Naive thymus-derived CD8-positive, alpha-beta T cell (primary cell): Measurements from ENCODE around the gene SLC16A12. TPM values are rescaled to one million over a fixed set of nuclear protein-coding genes. Genes with fewer than 3 reads are reported as not detected.

Experiments
- ATAC-seq, 2 donors: fragments of 150-1000 bp; cut with Tn5 transposase in 1 of 2; sonication (Bioruptor Pico), chemical (Tn5 transposase) in 1 of 2; 1 replicate in 1 of 2; 2 replicates in 1 of 2; pipeline ENCODE4 v1.10.0; 2021; ENCODE audit warnings: mild to moderate bottlenecking in 2 of 2, moderate library complexity in 2 of 2
- POLR2A ChIA-PET: fragments of 350-600 bp; sonication (Branson Sonifier 250); formaldehyde crosslinking; loops from one replicate; lab custom pipeline; 2021; ENCODE audit warnings: antibody characterized with exemption; lab: Charles Lee
- DNase-seq, 10 donors: peaks; one replicate each; pipeline versions ENCODE4 v3.0.0 to v3.0.0-alpha.2; 2020 to 2022
- H3K27ac Mint-ChIP-seq, 10 donors: one replicate each; pipeline ENCODE4 v1.8.0; 2020 to 2022; ENCODE audit warnings: mild to moderate bottlenecking in 10 of 10, mixed read lengths in 10 of 10, moderate library complexity in 4 of 10, inconsistent platforms in 1 of 10
- H3K27me3 Mint-ChIP-seq, 5 donors: one replicate each; pipeline ENCODE4 v1.8.0; 2021 to 2022; ENCODE audit warnings: mixed read lengths in 5 of 5
- H3K36me3 Mint-ChIP-seq, 3 donors: one replicate each; pipeline ENCODE4 v1.8.0; 2020 to 2022; ENCODE audit warnings: mixed read lengths in 3 of 3, mild to moderate bottlenecking in 2 of 3, inconsistent platforms in 1 of 3
- H3K4me1 Mint-ChIP-seq, 4 donors: one replicate each; pipeline ENCODE4 v1.8.0; 2021 to 2022; ENCODE audit warnings: mixed read lengths in 4 of 4
- H3K4me3 Mint-ChIP-seq, 10 donors: one replicate each; pipeline ENCODE4 v1.8.0; 2020 to 2022; ENCODE audit warnings: mild to moderate bottlenecking in 10 of 10, mixed read lengths in 10 of 10, moderate library complexity in 6 of 10, inconsistent platforms in 1 of 10
- H3K9me3 Mint-ChIP-seq, 9 donors: one replicate each; pipeline ENCODE4 v1.8.0; 2020 to 2022; ENCODE audit warnings: mixed read lengths in 9 of 9, mild to moderate bottlenecking in 3 of 9, inconsistent platforms in 1 of 9, moderate library complexity in 1 of 9
- polyA plus RNA-seq, 3 donors: library from polyadenylated mRNA; unstranded; fragments of 300-500 nt; fragmentation: Illumina TruSeq; gene quantifications; one replicate each; pipeline ENCODE4 v1.2.3, GENCODE V29; 2021
- total RNA-seq, 8 experiments: library from RNA in 2 of 8; stranded (reverse) in 2 of 8; gene quantifications; one replicate each; pipeline ENCODE4 v1.2.3 and lab custom pipeline; 2021 to 2026

The SLC16A12 gene, protein sequence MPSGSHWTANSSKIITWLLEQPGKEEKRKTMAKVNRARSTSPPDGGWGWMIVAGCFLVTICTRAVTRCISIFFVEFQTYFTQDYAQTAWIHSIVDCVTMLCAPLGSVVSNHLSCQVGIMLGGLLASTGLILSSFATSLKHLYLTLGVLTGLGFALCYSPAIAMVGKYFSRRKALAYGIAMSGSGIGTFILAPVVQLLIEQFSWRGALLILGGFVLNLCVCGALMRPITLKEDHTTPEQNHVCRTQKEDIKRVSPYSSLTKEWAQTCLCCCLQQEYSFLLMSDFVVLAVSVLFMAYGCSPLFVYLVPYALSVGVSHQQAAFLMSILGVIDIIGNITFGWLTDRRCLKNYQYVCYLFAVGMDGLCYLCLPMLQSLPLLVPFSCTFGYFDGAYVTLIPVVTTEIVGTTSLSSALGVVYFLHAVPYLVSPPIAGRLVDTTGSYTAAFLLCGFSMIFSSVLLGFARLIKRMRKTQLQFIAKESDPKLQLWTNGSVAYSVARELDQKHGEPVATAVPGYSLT
- total RNA-seq, result not detected
- polyA plus RNA-seq, result not detected
- total RNA-seq (lab: John Stamatoyannopoulos, UW), result 0 to 0.25 (median 0) reads per million in 6 experiments

- H3K9me3 Mint-ChIP-seq, result peaks cover 0 to 3% (median 0%) of the 10 kb centered on the region in 9 donors
- peak within 1 kb of the TSS in 5 of 10 donors; percentile 36 to 69 (median 42) for H3K4me3 Mint-ChIP-seq
- peaks cover 4 to 15% (median 9%) of the 10 kb centered on the region in 4 donors for H3K4me1 Mint-ChIP-seq
- POLR2A ChIA-PET, result no interaction called here
- H3K27me3 Mint-ChIP-seq, result peaks cover 43 to 70% (median 61%) of the 10 kb centered on the region in 5 donors
- DNase-seq (no peak), ATAC-seq (no peak)
- peak within 1 kb of the TSS in 1 of 10 donors; percentile 71 for H3K27ac Mint-ChIP-seq
- peaks cover 0 to 3% (median 0%) of the 10 kb centered on the region in 3 donors for H3K36me3 Mint-ChIP-seq
These were observed at the start of gene SLC16A12 for GRCh38 chr10:89535171-89536012. SLC16A12 (minus strand) TSS chr10:89535594; CDS start chr10:89462578, 73,016 bp downstream.

DNA sequence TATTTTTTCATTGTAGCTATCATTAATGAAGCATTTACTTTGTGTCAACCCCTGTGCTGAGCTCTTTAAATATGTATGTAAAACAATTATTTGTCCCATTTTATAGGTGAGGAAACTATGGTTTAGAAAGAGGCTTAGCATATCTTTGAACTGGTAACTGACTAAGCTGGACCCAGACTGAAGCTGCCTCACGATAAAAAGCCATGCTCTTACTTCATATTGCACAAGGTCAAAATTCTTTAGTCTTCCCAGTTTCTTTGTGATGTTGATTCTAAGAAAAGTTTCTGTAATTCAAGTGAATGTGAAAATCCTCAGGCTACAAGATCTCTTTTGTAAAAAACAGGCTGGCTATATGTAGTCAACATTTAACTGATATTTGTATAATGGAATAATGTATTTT lies 46.6 kb upstream of the SLC16A12 start:
- no peaks in the 10 kb centered on the region for H3K36me3 Mint-ChIP-seq
- H3K27me3 Mint-ChIP-seq, result peaks cover 0 to 6% (median 0%) of the 10 kb centered on the region in 5 donors
- POLR2A ChIA-PET, result no interaction called here
- ATAC-seq (no peak), DNase-seq (no peak)
- no peak overlapping the region for H3K27ac Mint-ChIP-seq
- no peak overlapping the region for H3K4me3 Mint-ChIP-seq
- H3K4me1 Mint-ChIP-seq, result no peaks in the 10 kb centered on the region
- no peaks in the 10 kb centered on the region for H3K9me3 Mint-ChIP-seq

GRCh38 chr10:89580243-89580642 lies 44.8 kb upstream of the SLC16A12 start:
- no peak for ATAC-seq

GRCh38 chr10:89576696-89577095 lies 41.3 kb upstream of the SLC16A12 start:
- POLR2A ChIA-PET, result no interaction called here
- Mint-ChIP-seq H3K9me3 (no peaks in the 10 kb centered on the region), H3K27ac (no peak overlapping the region), H3K4me1 (no peaks in the 10 kb centered on the region), H3K36me3 (no peaks in the 10 kb centered on the region), H3K4me3 (no peak overlapping the region), H3K27me3 (peaks cover 0 to 6% (median 1%) of the 10 kb centered on the region in 5 donors)
- DNase-seq (no peak), ATAC-seq (no peak)

More at GRCh38 chr10:89580243-89580642, 44.8 kb upstream of the SLC16A12 start:
- Mint-ChIP-seq H3K36me3 (no peaks in the 10 kb centered on the region), H3K27me3 (peaks cover 0 to 6% (median 1%) of the 10 kb centered on the region in 5 donors), H3K4me1 (no peaks in the 10 kb centered on the region), H3K4me3 (no peak overlapping the region), H3K27ac (no peak overlapping the region), H3K9me3 (no peaks in the 10 kb centered on the region)
- POLR2A ChIA-PET, result no interaction called here
- no peak for DNase-seq

- POLR2A ChIA-PET, result no interaction called here
- DNase-seq (no peak), ATAC-seq (no peak)
- Mint-ChIP-seq H3K27ac (no peak overlapping the region), H3K4me1 (no peaks in the 10 kb centered on the region), H3K4me3 (no peak overlapping the region), H3K36me3 (no peaks in the 10 kb centered on the region), H3K9me3 (no peaks in the 10 kb centered on the region), H3K27me3 (peaks cover 0 to 2% (median 1%) of the 10 kb centered on the region in 5 donors)
These were observed 40.6 kb upstream of the SLC16A12 start for GRCh38 chr10:89576022-89576421.

GRCh38 chr10:89575031-89575430 lies 39.6 kb upstream of the SLC16A12 start:
- Mint-ChIP-seq H3K9me3 (no peaks in the 10 kb centered on the region), H3K27ac (no peak overlapping the region), H3K4me3 (no peak overlapping the region), H3K36me3 (no peaks in the 10 kb centered on the region), H3K27me3 (peaks cover 0 to 2% (median 0%) of the 10 kb centered on the region in 5 donors), H3K4me1 (no peaks in the 10 kb centered on the region)
- DNase-seq (no peak), ATAC-seq (no peak)
- POLR2A ChIA-PET, result no interaction called here

DNA sequence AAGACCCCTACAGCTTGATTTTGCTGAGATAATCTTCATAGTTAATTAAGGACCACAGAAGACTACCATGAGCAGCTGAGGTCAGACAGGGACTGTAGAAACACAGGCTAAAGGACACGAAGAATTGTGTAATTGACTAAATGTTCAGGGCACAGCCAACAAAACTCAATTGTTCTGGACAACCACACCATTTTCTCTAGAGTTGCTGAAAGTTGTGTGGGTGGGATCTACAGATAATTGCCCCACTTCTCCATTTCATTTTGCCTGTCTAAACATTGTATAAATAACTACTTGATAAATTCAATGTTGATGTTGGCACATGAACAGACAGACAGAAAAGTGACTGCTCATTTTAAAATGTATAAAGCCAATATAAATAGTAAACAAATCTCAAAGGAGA lies 39.0 kb upstream of the SLC16A12 start:
- DNase-seq (no peak), ATAC-seq (no peak)
- Mint-ChIP-seq H3K4me3 (no peak overlapping the region), H3K4me1 (no peaks in the 10 kb centered on the region), H3K27ac (no peak overlapping the region), H3K36me3 (no peaks in the 10 kb centered on the region), H3K27me3 (peaks cover 0 to 2% (median 0%) of the 10 kb centered on the region in 5 donors), H3K9me3 (no peaks in the 10 kb centered on the region)
- POLR2A ChIA-PET, result no interaction called here

GRCh38 chr10:89567576-89568245 lies 32.3 kb upstream of the SLC16A12 start:
- H3K4me3 Mint-ChIP-seq, result no peak overlapping the region
- H3K27me3 Mint-ChIP-seq, result peaks cover 3 to 14% (median 4%) of the 10 kb centered on the region in 5 donors
- ATAC-seq (no peak), DNase-seq (no peak)
- POLR2A ChIA-PET, result no interaction called here
- no peaks in the 10 kb centered on the region for H3K4me1 Mint-ChIP-seq
- H3K36me3 Mint-ChIP-seq, result no peaks in the 10 kb centered on the region
- no peaks in the 10 kb centered on the region for H3K9me3 Mint-ChIP-seq
- no peak overlapping the region for H3K27ac Mint-ChIP-seq

DNA sequence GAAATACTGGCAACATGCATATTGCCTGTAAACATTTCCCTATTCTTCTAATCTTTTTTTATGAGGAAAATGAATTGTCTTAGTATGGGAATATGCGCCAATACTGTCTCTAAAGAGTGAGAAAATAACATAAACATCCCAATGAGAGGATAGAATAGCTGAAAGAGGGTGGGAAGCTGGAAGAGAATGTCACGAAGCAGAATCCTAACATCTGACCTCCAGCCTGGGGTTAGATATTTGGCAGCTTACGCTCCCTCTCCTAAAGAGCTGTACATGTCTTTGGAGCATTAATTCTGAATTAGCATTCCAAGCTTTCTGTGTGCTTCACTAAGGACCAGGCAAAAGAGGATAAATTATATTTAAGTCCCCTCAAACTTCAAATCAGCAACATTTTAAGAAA lies 31.6 kb upstream of the SLC16A12 start:
- no peaks in the 10 kb centered on the region for H3K9me3 Mint-ChIP-seq
- H3K27ac Mint-ChIP-seq, result no peak overlapping the region
- no peak for ATAC-seq
- peaks cover 3 to 14% (median 4%) of the 10 kb centered on the region in 5 donors for H3K27me3 Mint-ChIP-seq
- POLR2A ChIA-PET, result no interaction called here
- no peaks in the 10 kb centered on the region for H3K36me3 Mint-ChIP-seq
- no peak for DNase-seq
- no peak overlapping the region for H3K4me3 Mint-ChIP-seq
- H3K4me1 Mint-ChIP-seq, result no peaks in the 10 kb centered on the region

- ATAC-seq (no peak), DNase-seq (no peak)
- H3K27me3 Mint-ChIP-seq, result peaks cover 3 to 14% (median 4%) of the 10 kb centered on the region in 5 donors
- no peaks in the 10 kb centered on the region for H3K9me3 Mint-ChIP-seq
- POLR2A ChIA-PET, result no interaction called here
- H3K4me1 Mint-ChIP-seq, result no peaks in the 10 kb centered on the region
- no peaks in the 10 kb centered on the region for H3K36me3 Mint-ChIP-seq
- no peak overlapping the region for H3K4me3 Mint-ChIP-seq
- no peak overlapping the region for H3K27ac Mint-ChIP-seq
These were observed 30.9 kb upstream of the SLC16A12 start for GRCh38 chr10:89566095-89566950.

DNA sequence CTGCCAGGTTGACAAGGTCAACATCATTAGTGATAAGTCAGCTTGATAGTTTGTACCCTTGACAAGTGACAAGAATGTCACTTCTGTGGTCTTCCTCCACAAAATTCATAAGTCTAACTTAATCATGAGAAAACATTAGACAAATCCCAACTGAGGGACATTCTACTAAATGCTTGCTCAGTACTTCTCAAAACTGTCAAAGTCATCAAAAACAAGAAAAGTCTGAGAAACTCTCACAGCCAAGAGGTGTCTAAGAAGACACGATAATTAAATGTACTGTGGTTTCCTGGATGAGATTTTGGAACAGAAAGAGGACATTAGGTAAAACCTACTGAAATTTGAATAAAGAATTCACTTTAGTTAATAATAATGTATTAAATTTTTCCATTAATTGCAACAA lies 29.8 kb upstream of the SLC16A12 start:
- H3K27ac Mint-ChIP-seq, result no peak overlapping the region
- H3K4me1 Mint-ChIP-seq, result no peaks in the 10 kb centered on the region
- no peak overlapping the region for H3K4me3 Mint-ChIP-seq
- H3K9me3 Mint-ChIP-seq, result no peaks in the 10 kb centered on the region
- no peaks in the 10 kb centered on the region for H3K36me3 Mint-ChIP-seq
- H3K27me3 Mint-ChIP-seq, result peaks cover 3 to 14% (median 4%) of the 10 kb centered on the region in 5 donors
- no peak for ATAC-seq
- no peak for DNase-seq
- POLR2A ChIA-PET, result no interaction called here
